IMR-90 (cell line): ENCODE results near the gene CAMK2B. TPM values are rescaled to one million over a fixed set of nuclear protein-coding genes. Genes with fewer than 3 reads are reported as not detected.

Source experiments
- ATAC-seq: fragments of 200-7000 bp; cut with Tn5 transposase; 2 replicates; pipeline ENCODE4 v1.9.1; 2020; ENCODE audit warnings: low read depth, mild to moderate bottlenecking, moderate library complexity
- BruUV-seq: library from RNA; stranded (reverse); fragments of 400-500 nt; replicated peaks from 2 replicates; lab custom pipeline; 2021; lab: Mats Ljungman, UMichigan
- CTCF ChIA-PET: fragments of 300-600 bp; formaldehyde crosslinking; extraction: SDS; loops from one replicate; lab custom pipeline; 2021; ENCODE audit warnings: antibody characterized with exemption; lab: Yijun Ruan, JAX
- POLR2A ChIA-PET: fragments of 300-600 bp; sonication (Branson Sonifier 250); formaldehyde crosslinking; loops from one replicate; lab custom pipeline; 2022; ENCODE audit warnings: antibody characterized with exemption; ENCODE audit not compliant: unreplicated experiment; lab: Charles Lee
- DNase-seq: peaks from one replicate; pipeline ENCODE4 v3.0.0; 2013
- H2AFZ ChIP-seq: replicated peaks from 2 replicates; pipeline ENCODE3; 2013; ENCODE audit warnings: low read length, mild to moderate bottlenecking; ENCODE audit not compliant: poor library complexity
- H2AK5ac ChIP-seq: 2 replicates; pipeline ENCODE4 v1.6.1; 2013; ENCODE audit warnings: low read depth, low read length, inconsistent platforms
- H2AK9ac ChIP-seq: replicated peaks from 2 replicates; pipeline ENCODE3; 2013; ENCODE audit warnings: mild to moderate bottlenecking, low read depth, low read length, moderate library complexity; ENCODE audit not compliant: poor library complexity
- H2BK120ac ChIP-seq: 2 replicates; pipeline ENCODE4 v1.6.1; 2013; ENCODE audit warnings: low read depth, low read length, inconsistent platforms
- H2BK15ac ChIP-seq: 3 replicates; pipeline ENCODE4 v1.6.1; 2013; ENCODE audit warnings: low read depth, low read length, inconsistent platforms
- H2BK20ac ChIP-seq: 2 replicates; pipeline ENCODE4 v1.6.1; 2013; ENCODE audit warnings: low read depth, mild to moderate bottlenecking, inconsistent platforms, low read length, moderate library complexity
- H2BK5ac ChIP-seq: 2 replicates; pipeline ENCODE4 v1.6.1; 2013; ENCODE audit warnings: mild to moderate bottlenecking, low read depth, low read length, inconsistent platforms; ENCODE audit not compliant: poor library complexity, severe bottlenecking
- H3K14ac ChIP-seq: replicated peaks from 2 replicates; pipeline ENCODE4 v1.6.1; 2013; ENCODE audit warnings: low read depth, low read length, inconsistent platforms
- H3K18ac ChIP-seq: 2 replicates; pipeline ENCODE4 v1.6.1; 2013; ENCODE audit warnings: low read depth, low read length, control low read depth
- H3K23ac ChIP-seq: 2 replicates; pipeline ENCODE4 v1.6.1; 2013; ENCODE audit warnings: low read depth, low read length, inconsistent platforms
- H3K27ac ChIP-seq: 2 replicates; pipeline ENCODE4 v1.5.1; 2013; ENCODE audit warnings: mild to moderate bottlenecking, control low read depth, low read length; ENCODE audit not compliant: insufficient read depth
- H3K27me3 ChIP-seq: 2 replicates; pipeline ENCODE4 v1.6.1; 2013; ENCODE audit warnings: low read length; ENCODE audit not compliant: control insufficient read depth, insufficient read depth
- H3K36me3 ChIP-seq: 2 replicates; pipeline ENCODE4 v1.6.1; 2013; ENCODE audit warnings: low read length, mixed read lengths; ENCODE audit not compliant: control insufficient read depth, insufficient read depth
- H3K4ac ChIP-seq: 2 replicates; pipeline ENCODE4 v1.6.1; 2013; ENCODE audit warnings: low read depth, low read length, inconsistent platforms
- H3K4me1 ChIP-seq: 2 replicates; pipeline ENCODE4 v1.6.1; 2013; ENCODE audit warnings: low read length, mixed read lengths; ENCODE audit not compliant: control insufficient read depth, insufficient read depth
- H3K4me2 ChIP-seq: 2 replicates; pipeline ENCODE4 v1.6.1; 2013; ENCODE audit warnings: low read depth, mild to moderate bottlenecking, control low read depth, low read length, moderate library complexity
- H3K4me3 ChIP-seq: 2 replicates; pipeline ENCODE4 v1.5.1; 2013; ENCODE audit warnings: low read depth, mild to moderate bottlenecking, control low read depth, low read length, moderate library complexity; ENCODE audit not compliant: insufficient read depth
- H3K56ac ChIP-seq: 2 replicates; pipeline ENCODE4 v1.6.1; 2013; ENCODE audit warnings: low read length, inconsistent platforms; ENCODE audit not compliant: insufficient read depth; ENCODE audit errors: extremely low read depth
- H3K79me1 ChIP-seq, 2 experiments: 2 replicates each; pipeline ENCODE4 v1.6.1; 2013; ENCODE audit warnings: low read length in 2 of 2, inconsistent platforms in 1 of 2, low read depth in 1 of 2
- H3K9ac ChIP-seq: 2 replicates; pipeline ENCODE4 v1.6.1; 2013; ENCODE audit warnings: low read depth, low read length, control low read depth
- H3K9me1 ChIP-seq: 2 replicates; pipeline ENCODE4 v1.6.1; 2013; ENCODE audit warnings: low read length, inconsistent platforms; ENCODE audit not compliant: insufficient read depth
- H3K9me3 ChIP-seq: 2 replicates; pipeline ENCODE4 v1.6.1; 2013; ENCODE audit warnings: low read length; ENCODE audit not compliant: control insufficient read depth, insufficient read depth
- H4K20me1 ChIP-seq: 2 replicates; pipeline ENCODE4 v1.6.1; 2013; ENCODE audit warnings: low read length, inconsistent platforms; ENCODE audit not compliant: insufficient read depth
- H4K5ac ChIP-seq: 2 replicates; pipeline ENCODE4 v1.6.1; 2013; ENCODE audit warnings: mild to moderate bottlenecking, low read depth, low read length, control low read depth
- H4K8ac ChIP-seq, 2 experiments: 2 replicates each; pipeline ENCODE4 v1.6.1; 2013; ENCODE audit warnings: low read depth in 2 of 2, low read length in 2 of 2, control low read depth in 1 of 2, inconsistent platforms in 1 of 2
- H4K91ac ChIP-seq: 2 replicates; pipeline ENCODE4 v1.6.1; 2013; ENCODE audit warnings: low read depth, low read length, inconsistent platforms; ENCODE audit not compliant: insufficient read depth
- MAZ ChIP-seq: IDR thresholded peaks from 2 replicates; pipeline ENCODE4 v1.6.1; 2012; ENCODE audit warnings: low read depth, mild to moderate bottlenecking, low read length, improper control_type of control experiment, moderate library complexity, borderline replicate concordance
- POLR2A ChIP-seq: IDR thresholded peaks from 2 replicates; pipeline ENCODE4 v1.6.1; 2012; ENCODE audit warnings: mild to moderate bottlenecking, low read depth, low read length
- SMC3 ChIP-seq: fragments of 150-350 bp; IDR thresholded peaks from 2 replicates; pipeline ENCODE4 v1.6.1; 2016; ENCODE audit warnings: low read depth, mild to moderate bottlenecking, antibody characterized with exemption, low read length, moderate library complexity
- USF2 ChIP-seq: fragments of 150-350 bp; IDR thresholded peaks from 2 replicates; pipeline ENCODE4 v1.6.1; 2017; ENCODE audit warnings: mild to moderate bottlenecking, antibody characterized with exemption, low read length, low read depth
- WGBS, 2 experiments: methylation state at CpG; one replicate each; pipeline versions ENCODE4 v1.1.5 to v1.1.7; 2013; ENCODE audit warnings: missing lambda C conversion rate in 2 of 2; ENCODE audit not compliant: insufficient read length in 1 of 2; ENCODE audit errors: extremely low coverage in 2 of 2; 5-methylcytosine and 5-hydroxymethylcytosine counted together
- dilution Hi-C: fragments of 300-500 bp; cut with HindIII; formaldehyde crosslinking; loops from one replicate; pipeline ENCODE4 v1.14.3; 2018; ENCODE audit warnings: low sequenced_read_pairs; ENCODE audit not compliant: unreplicated experiment
- in situ Hi-C: fragments of 300-500 bp; cut with MboI; formaldehyde crosslinking; loops from 3 replicates; pipeline ENCODE4 v1.14.3; 2019; ENCODE audit warnings: low sequenced_read_pairs, inconsistent platforms, mixed read lengths
- intact Hi-C: fragments of 100-400 bp; cut with micrococcal nuclease; formaldehyde crosslinking; loops from 2 replicates; pipeline ENCODE4 v1.10.0; 2022
- polyA plus RNA-seq, 3 experiments: library from polyadenylated mRNA; depleted of rRNA; stranded (reverse); fragments of >200 nt; gene quantifications; 2 replicates each; pipeline ENCODE4 v1.2.3, GENCODE V29; 2012; ENCODE audit warnings: low replicate concordance in 1 of 3
- total RNA-seq: library from RNA; depleted of rRNA; stranded (reverse); fragments of >200 nt; gene quantifications from 2 replicates; pipeline ENCODE4 v1.2.3, GENCODE V29; 2012

Gene CAMK2B
- total and polyA plus RNA-seq, 2 of the 4 experiments (the other 2 are of a cell fraction): 0.18 to 0.36 TPM

GRCh38 chr7:44235582-44236332 is 89.6 kb downstream of the CAMK2B start:
- Histone ChIP-seq H2BK5ac (no peak overlapping the region), H2BK120ac (no peak overlapping the region), H3K18ac (no peak overlapping the region), H2BK20ac (no peak overlapping the region), H3K27me3 (peaks cover 30% of the 10 kb centered on the region), H3K27ac (no peak overlapping the region), H3K4me2 (no peak overlapping the region), H3K4me1 (no peaks in the 10 kb centered on the region), H3K4ac (no peak overlapping the region), H2AFZ (peak overlapping the region; percentile 21), H3K4me3 (no peak overlapping the region), H2AK9ac (peak overlapping the region; percentile 15), H3K9me1 (no peaks in the 10 kb centered on the region), H4K20me1 (no peaks in the 10 kb centered on the region), H4K8ac (no peak overlapping the region), H2AK5ac (no peak overlapping the region), H2BK15ac (no peak overlapping the region), H3K23ac (no peak overlapping the region), H3K14ac (no peak overlapping the region), H3K9me3 (no peaks in the 10 kb centered on the region), H3K36me3 (no peaks in the 10 kb centered on the region), H3K9ac (no peak overlapping the region), H3K79me1 (no peaks in the 10 kb centered on the region), H3K56ac (no peak overlapping the region), H4K5ac (no peak overlapping the region), H4K91ac (no peak overlapping the region)
- in situ Hi-C loops: no loop called here
- dilution Hi-C loops: no loop called here
- ChIA-PET POLR2A (no interaction called here), CTCF (no interaction called here)
- ATAC-seq (no peak), DNase-seq (no peak)
- intact Hi-C loops: no loop called here
- 84% methylated on average over 8 of the region's 22 CpGs; no CpG with 5 or more reads in 1 of the 2 experiments for WGBS, 2 experiments
- TF ChIP-seq SMC3 (no peak), POLR2A (no peak), MAZ (no peak), USF2 (no peak)
- BruUV-seq: no TSS peak
